Hepatic stellate cell (primary cell): Measurements from ENCODE around the gene PPP2CA.
"Not testable (repeated sequence)": the region's sequence is repeated elsewhere in the genome, so short reads cannot be mapped to it uniquely, and the experiment has no call there.

Experiments used
- DNase-seq: peaks from one replicate; pipeline ENCODE4 v3.0.0; 2011; ENCODE audit warnings: low spot score

PPP2CA gene

DNA sequence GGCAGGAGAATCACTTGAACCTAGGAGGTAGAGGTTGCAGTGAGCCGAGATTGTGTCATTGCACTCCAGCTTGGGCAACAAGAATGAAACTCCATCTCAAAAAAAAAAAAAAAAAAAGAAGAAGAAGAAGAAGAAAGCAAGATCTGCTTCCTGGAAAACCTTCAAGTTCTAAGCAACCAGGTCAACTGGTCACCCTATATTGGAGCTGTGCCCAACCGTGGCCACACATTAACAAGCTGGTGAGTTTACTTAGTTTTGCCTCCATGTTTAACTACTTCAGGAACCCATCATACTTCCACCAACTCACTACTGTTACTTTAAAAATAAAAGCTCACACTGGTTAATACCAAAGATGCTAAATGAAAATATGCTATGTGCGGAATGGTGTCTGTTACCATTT lies 36.8 kb downstream of the PPP2CA start:
- no peak for DNase-seq

DNA sequence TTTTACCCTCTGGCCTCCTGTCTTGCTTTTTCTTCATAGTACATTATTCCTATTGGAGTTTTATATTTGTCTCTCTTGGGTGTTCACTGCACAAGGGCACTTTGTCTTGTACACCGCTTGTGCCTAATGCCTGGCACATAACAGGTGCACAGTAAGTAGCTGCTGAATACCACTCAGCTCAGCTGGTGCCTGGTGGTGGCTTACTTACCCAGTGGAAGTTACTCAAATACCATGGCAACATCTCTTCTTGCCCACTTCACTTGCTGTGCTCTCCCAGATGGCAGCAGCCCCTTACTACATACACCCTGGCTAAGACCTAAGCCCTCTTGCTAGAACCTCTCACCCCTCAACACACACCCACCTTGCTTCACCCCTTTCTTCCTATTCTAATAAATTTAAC lies 37.8 kb downstream of the PPP2CA start:
- DNase-seq, result no peak

DNA sequence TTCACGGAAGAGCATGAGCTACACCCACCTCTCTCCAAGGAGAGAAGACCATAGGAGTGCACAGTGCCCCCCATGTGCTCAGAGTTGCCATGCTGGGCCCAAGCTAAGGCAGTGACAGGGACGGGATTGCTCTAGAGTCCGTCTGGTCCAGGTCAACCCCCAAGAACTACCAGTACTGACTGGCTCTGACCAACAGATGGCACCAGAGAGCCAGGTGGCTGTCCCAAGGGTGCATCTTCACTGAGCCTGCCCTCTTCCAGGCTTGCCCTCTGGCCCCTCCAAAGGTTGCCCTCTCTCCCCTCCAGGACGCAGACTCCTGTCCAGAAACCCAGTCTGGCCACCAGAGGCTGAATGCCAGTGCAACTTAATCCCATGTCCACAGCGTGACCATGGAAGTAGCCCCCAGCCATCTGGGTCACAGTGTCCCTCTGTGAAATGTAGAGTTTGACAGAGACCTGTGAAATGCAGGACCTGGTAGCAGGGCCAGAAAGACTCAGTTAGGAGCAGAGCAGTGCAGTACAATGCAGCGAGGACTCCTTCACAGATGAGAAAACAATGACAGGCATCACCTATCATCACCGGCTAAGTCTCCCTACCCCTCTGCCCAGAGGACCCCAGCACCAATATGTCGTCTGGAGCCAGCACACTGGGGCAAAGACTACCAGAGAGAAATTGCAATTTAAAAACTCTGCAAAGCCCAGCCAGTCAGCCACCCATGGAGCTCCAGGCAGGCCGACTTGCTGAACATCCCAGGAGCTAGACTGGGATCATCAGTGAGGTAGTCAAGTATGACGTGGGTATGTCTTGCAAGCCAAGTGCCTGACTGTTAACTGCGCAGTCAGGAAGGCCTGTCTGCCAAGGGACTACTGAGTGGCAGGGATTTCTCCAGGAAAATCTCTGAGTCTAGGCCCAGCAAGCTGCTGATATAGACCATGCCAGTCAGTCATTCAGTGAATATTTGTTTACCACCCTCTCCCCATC lies 41.4 kb downstream of the PPP2CA start:
- DNase-seq, result peak; percentile 74

DNA sequence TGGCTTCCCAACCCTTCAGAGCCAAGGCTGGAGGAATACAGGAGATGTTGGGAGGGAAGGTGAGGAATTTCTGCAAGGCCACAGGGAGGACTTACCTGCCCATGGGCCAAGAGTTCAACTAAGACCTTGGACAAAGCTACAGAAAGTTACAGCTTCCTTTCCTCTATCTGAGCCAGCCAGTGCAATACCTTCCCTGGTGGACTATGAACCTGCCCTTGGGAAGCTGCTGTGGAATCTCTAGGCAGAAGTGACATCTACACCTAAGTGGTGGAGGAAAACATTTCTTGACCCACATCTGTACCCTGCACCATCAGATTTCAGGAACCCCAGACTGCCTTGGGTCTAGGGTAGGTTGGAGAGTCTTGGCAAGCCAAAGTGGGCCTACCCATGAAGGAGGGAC lies 42.4 kb downstream of the PPP2CA start:
- DNase-seq, result no peak

DNA sequence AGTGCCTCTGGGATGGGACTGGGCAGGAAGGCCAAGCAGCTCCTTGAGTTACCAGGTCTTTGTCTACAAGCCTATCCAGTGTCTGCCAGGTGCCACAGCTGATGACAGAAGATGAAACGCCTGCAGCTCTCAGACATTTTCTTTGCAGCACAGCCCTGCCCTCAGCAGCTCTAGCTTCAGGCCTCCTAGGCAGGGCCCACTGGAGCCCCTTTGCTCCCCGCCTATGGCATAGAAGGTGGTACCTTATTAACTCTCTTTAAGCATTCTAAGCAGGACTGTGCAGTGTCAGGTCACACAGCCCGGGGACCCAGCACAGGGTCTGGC lies 47.8 kb downstream of the PPP2CA start:
- DNase-seq, result no peak

DNA sequence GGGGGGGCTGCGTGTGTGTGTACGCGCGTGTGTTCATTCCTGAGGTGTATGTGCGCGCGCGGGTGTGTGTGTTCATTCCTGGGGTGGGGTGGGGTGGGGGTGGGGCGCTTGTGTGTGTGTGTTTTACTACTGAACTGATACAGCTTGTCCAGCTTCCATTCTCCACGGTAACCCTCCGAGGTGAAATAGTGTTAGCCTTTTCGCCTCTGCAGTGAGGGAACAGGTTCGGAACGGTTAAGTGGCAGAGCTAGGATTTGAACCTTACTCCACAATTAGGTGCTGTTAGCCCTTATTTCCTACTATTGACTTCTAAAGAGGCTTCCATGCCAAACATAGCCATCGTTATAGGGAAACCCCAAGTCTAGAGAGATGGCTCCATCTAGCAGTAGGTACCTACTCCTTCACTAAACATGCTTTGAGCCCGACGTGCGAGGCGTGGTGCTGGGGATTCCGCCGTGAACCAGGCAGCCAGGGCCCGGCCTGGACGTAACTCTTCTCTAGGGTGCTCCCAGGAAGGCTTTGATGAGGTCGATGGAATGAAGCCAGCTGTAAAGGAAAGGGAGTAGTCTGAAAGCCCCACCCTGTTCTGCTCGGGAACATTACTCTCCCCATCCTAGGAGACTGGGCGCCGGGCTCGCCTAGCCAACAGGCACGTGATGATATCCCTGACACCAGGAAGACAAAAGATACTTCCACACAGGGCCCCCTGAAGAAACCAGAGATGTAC lies 48.3 kb downstream of the PPP2CA start:
- no peak for DNase-seq

DNA sequence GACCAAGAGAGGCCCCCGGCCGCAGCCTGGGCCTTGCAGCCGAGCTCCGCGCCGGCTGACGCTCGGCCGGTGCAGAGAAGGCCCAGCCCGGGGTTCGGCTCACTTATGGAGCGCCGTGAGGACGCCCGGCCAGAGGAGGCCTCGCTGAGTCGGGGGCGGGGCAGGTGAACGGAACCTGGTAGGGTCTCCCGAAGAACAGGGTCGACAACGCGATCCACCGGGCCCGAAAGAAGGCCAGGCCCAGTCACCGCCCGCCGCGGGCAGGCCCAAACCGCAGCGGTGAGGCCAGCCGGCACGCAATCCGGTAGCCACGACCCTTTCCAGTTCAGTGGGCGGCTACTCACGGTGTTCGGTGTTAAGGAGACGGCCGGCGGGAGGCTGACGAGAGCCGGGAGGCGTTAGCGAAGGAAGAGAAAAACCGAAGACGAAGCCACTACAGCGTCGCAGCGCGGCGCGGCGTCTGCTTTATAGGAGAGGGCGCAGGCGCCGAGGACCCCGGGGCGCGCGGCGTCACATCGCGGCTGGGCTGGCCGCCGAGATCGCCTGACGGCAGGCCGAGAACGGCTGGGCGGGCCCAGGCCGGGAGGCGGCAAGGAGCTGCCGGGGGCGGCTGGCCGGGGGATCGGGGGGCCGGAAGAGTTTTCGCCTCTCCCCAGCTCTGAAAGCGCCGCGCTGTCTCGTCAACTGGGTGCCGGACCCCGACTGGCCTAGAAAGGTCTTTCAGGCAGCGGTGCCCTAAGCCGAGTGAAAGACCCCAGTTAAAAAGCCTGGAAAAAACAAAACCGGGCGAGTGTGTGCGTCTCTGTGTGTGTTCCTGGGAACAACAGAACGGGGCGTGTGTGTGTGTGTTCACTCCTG lies 49.1 kb downstream of the PPP2CA start, which contains the start of gene SKP1:
TSS of gene SKP1 (minus strand) at position 440 of the 858 bp plus-strand sequence. CDS start 2,928 bp downstream, outside the sequence.
- peak; percentile 82 for DNase-seq

DNA sequence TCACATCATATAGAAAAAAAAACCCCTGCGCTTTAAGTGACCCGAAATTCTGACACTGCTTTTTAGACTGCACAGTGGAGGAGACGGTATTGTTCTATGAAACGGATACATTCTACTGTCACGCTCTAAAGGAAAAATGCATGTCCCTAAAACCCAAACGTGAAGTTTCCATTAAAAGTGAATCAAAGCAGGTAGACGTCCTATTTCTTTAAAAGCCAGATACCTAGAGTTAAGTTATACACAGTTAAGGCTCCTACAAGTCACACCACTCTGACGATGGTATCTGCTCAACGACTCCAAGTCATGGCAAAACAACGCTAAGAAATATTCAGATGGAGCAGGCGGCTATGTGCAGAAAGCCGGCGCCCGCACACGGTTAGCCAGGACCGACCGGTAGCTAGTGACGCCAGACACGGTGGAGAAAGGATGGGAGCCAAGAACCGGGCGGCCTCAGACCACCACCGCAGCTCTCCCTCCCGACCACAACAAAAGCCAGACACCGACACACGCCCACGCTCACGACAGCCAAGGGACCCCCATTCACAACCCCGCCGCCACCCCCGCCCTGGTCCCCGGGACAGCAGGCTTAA lies 49.9 kb downstream of the PPP2CA start:
- peak; percentile 27 for DNase-seq

DNA sequence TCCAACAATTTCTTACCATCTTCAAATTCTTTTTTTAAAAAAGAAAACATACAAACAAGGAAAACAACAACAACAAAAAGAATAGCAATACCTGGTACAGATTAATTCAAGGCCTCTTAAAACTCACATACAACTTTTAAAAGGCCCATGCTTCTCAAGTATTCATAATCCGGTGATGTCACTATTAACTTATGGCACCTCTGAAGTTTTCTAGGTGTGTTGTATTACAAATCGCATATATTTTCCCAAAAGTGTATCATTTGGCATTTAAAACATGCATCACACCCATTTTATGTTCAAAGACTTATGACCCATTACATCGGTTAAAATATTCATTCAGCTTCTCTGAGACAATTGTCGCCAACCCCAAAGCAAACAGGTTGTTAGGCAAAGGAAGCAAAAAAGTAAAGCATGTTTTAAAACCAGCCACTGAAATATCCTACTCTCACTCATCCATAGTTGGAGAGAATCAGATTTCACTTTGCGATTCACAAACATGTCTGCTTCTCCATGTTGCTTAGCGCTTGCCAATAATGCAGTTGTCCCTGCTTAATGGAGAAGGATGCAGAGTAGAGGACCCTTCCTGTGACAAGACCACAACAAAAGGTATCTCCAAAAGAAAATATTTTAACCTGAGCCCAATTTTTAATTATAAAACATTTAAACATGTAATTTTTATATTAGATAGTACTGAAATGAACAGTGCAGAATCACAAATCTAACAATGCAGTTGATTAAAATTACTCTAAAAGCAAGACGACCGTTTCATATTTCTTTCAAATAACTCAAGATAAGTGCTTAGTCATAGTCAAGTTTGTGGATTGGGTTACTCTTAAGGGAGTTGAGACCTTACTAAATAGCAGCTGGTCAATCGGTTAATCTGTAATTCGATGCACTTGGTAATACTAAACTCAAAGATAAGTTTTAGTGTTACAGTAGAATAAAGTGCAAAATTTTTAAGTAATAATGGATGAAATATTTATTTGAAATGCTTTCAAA lies 50.7 kb downstream of the PPP2CA start:
- DNase-seq, result peak; percentile 28

DNA sequence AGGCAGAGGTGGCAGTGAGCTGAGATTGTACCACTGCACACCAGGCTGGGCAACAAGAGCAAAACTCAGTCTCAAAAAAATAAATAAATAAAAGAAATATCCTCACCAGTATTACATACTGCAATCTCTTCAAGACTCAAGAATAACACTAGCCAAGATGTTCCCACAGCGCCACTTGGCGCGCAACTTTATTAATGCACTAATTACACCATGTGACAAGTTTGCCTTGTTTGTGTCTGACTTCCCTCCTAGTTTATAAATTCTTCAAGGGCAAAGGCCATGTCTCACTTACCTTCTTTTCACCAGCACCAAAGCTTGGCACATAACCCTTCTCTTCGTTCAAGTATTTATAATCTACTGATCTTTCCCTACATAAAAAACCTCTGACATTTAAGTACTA lies 53.9 kb downstream of the PPP2CA start:
- DNase-seq, result no peak

DNA sequence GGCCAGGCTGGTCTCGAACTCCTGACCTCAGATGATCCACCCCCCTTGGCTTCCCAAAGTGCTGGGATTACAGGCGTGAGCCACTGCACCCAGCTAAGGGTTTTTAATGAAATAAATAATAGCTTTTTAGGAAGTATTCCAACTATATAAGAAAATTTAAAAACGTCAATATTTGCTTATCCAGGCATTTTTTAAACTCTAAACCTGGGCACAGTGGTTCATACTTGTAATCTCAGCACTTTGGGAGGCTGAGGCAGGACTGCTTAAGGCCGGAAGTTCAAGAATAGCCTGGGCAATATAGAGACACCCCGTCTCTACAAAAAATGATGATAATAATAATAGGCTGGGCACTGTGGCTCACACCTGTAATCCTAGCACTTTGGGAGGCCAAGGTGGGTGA lies 63.3 kb downstream of the PPP2CA start:
- no peak for DNase-seq

DNA sequence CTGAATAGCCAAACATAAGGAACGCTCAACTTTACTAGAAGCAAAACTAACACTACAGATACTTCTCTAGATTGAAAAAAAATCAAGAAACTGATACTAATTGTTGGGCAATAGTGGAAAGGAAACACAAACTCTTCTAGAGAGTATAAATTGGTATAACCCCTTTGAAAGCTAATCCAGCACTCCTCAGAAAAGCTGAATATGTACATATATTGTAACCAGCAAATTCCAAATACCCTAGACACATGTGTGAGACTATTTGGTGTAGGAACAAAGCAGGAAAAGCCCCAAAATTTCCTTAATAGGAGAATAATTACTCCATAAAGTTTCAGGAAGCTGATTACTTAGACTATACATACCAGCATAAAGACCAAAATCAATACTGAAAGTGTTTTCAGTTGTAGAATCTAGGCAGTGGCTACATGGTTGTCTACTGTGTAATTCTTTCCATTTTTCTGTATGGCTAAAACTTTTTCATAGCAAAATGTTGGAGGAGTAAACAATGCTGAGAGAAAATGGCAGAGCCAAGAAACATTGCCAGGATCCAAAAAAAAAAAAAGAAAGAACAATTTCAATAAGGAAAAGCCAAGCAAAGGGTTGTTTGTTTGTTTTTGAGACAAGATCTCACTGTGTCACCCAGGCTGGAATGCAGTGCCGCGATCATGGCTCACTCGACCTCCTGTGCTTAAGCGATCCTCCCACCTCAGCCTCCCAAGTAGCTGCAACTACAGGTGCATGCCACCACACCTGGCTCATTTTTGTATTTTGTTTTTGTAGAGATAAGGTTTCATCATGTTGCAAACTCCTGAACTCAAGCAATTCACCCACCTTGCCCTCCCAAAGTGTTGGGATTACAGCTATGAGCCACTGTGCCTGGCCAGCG lies 64.1 kb downstream of the PPP2CA start:
- DNase-seq, result no peak

DNA sequence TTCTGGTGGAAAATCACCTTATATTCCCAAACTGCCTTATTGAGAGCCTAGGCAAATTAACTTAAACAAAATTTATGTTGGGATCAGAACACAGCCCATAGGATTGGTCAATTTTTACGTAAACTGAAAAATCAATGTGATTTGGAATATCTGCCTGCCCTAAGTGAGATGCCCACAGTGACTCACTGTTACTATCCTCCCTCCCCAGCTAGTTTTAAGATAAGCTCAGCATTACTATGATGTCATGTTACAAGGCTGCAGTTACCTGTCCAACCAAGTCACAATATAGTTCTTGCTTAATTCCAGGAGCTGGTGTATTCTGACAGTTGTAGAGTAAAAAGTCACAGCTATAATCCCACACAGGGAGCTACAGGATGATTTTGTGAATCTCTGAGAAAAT lies 72.2 kb downstream of the PPP2CA start:
- no peak for DNase-seq

DNA sequence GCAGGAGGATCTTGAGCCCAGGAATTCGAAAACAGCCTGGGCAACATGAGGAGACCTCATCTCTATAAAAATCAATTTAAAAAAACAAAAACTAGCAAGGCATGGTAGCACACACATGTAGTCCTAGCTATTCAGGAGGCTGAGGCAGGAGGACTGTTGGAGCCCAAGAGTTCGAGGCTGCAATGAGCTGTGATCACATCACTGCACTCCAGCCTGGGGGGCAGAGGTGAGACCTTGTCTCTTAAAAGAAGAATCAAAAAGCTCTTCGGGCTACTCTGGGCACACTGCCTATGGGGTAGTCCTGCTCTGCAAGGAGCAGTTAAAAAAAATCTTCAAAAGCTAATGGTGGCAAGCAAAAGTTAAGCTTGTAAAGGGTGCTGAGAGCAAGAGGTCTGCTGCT lies 72.6 kb downstream of the PPP2CA start:
- DNase-seq, result no peak

DNA sequence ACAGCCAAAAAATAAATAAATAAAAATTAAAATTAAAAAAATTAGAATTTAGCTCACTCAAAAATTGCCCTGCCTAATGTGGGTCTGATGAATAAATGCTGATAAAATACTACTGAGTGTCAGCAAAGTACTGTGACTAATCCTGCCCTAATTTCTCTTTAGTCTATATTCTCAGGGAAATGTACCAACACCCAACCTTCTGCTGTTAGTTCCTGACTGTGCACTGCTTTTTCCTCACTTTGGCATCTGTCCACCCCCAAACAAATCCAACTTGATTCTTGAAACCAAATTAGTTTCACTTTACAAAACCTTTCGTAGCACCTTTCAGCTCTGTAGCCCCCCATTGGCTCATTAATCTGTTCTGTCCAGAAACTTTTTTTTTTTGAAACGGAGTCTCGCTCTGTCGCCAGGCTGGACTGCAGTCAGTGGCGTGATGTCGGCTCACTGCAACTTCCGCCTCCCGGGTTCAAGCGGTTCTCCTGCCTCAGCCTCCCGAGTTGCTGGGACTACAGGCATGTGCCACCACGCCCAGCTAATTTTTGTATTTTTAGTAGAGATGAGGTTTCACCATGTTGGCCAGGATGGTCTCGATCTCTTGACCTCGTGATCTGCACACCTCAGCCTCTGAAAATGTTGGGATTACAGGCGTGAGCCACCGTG lies 73.6 kb downstream of the PPP2CA start:
- not testable (repeated sequence) for DNase-seq

DNA sequence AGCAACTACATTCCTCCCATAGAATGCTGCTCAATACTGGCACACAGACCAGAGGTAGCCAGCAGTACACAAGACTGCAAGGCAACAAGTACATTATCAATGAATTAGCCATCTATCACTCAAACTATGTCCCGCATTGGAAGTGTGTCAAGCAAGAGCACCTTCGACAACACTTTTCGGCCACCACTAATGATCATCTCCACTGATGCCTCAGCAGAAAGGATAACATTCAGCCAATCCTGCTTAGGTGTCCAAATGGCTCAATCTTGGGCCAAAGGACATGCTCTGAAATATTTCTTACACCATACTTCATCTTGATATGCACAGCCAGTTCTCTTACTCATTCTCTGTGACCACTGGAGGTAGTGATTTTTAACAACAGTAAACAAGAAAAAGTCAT lies 74.2 kb downstream of the PPP2CA start:
- DNase-seq, result no peak

DNA sequence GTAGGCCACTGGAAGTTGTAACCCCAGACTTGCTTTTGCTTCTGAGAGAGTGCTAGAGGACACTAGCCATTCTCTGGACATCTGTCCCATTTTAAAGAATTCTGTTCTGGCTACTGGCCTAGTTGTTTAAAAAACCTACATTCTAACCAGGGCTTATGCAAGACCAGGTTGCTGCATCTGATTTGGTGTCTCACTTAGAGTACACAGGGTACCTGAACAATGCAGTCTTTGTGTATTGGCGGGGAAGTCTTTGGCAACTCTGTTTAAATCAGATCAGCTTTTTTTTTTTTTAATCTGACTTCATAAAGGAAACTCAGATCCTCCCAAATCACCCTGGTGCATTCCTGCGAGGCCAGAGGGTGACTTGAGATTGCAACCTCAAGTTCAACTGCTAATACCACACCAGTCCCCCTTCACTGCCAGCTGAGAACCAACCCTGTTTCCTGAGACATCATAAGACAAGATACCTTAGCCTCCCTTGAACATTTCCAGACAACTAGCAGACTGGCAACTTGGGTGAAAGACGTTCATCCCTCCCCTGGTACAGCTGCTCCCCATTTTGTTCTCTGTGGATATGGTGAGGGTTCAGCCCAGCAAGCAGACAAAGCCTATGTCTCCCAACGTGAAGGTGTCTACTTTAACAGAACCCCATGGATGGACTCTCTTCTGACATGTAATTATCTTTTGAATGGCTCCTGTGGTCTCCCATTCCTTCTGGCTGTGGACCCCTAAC lies 76.1 kb downstream of the PPP2CA start:
- no peak for DNase-seq

DNA sequence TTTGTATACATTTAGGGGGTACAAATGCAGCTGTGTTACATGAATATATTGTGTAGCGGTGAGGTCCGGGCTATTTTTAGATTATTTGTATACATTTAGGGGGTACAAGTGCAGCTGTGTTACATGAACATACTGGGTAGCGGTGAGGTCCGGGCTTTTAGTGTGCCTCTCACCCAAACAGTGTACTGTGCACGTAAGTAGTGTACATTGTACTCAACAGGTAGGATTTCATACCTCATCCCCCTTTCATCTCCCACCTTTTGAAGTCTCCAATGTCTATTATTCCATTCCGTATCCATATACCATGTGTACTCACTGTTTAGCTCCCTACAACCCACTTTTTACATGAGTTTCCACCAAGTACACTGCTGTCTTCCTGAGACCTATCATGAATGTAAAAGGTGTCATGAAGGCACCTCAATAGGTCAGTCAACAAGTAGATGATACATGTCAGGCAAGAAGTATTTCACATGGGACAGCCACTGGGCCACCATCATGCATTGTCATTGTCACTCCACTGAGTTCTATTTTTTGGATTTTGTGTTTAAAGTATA lies 76.8 kb downstream of the PPP2CA start:
- no peak for DNase-seq
